ENCODE data around the gene KRTAP4-6. TPM values are rescaled to one million over a fixed set of nuclear protein-coding genes. Genes with fewer than 3 reads are reported as not detected.
"Not testable (repeated sequence)": the region's sequence is repeated elsewhere in the genome, so short reads cannot be mapped to it uniquely, and the experiment has no call there.

KRTAP4-6 gene
- total and polyA plus RNA-seq, 4 donors = not detected

- Histone ChIP-seq H3K36me3 (ENCODE audit: control insufficient read depth in 1 of 2, insufficient read depth in 2 of 2, low read length in 1 of 2) (no peaks in the 10 kb centered on the region), H3K9me3 (ENCODE audit: control insufficient read depth, low read length) (no peaks in the 10 kb centered on the region), H3K27ac (ENCODE audit: low read depth in 1 of 2, low read length in 2 of 2) (no peak overlapping the region), H3K4me1 (ENCODE audit: control insufficient read depth in 1 of 2, insufficient read depth in 2 of 2, low read length in 2 of 2) (no peaks in the 10 kb centered on the region), H3K4me3 (ENCODE audit: low read length in 2 of 2) (no peak overlapping the region), H3K27me3 (ENCODE audit: control insufficient read depth in 1 of 2, insufficient read depth in 2 of 2, low read length in 1 of 2) (no peaks in the 10 kb centered on the region)
- WGBS, 2 donors = 82% methylated on average over 4 of the region's 4 CpGs
- intact Hi-C loops (cut with DNase I) = no loop called here
- ATAC-seq (ENCODE audit: low FRiP score) = no peak
- no peak for DNase-seq
Measured at GRCh38 chr17:41150026-41150425, 9.7 kb upstream of the KRTAP4-6 start.

GRCh38 chr17:41149652-41149985 lies 9.3 kb upstream of the KRTAP4-6 start, which contains the start of gene KRTAP4-5:
KRTAP4-5 (minus strand) TSS chr17:41149825; CDS start chr17:41149767, 58 bp downstream.
- intact Hi-C loops (cut with DNase I) = no loop called here
- Histone ChIP-seq H3K9me3 (ENCODE audit: control insufficient read depth, low read length) (no peaks in the 10 kb centered on the region), H3K27ac (ENCODE audit: low read depth in 1 of 2, low read length in 2 of 2) (no peak within 1 kb of the TSS), H3K4me3 (ENCODE audit: low read length in 2 of 2) (no peak within 1 kb of the TSS), H3K27me3 (ENCODE audit: control insufficient read depth in 1 of 2, insufficient read depth in 2 of 2, low read length in 1 of 2) (no peaks in the 10 kb centered on the region), H3K36me3 (ENCODE audit: control insufficient read depth in 1 of 2, insufficient read depth in 2 of 2, low read length in 1 of 2) (no peaks in the 10 kb centered on the region), H3K4me1 (ENCODE audit: control insufficient read depth in 1 of 2, insufficient read depth in 2 of 2, low read length in 2 of 2) (no peaks in the 10 kb centered on the region)
- ATAC-seq (ENCODE audit: low FRiP score) = no peak
- no peak for DNase-seq
- WGBS, 2 donors = 43 to 44% methylated on average over 2 of the region's 2 CpGs

GRCh38 chr17:41148971-41149651 lies 8.8 kb upstream of the KRTAP4-6 start:
- H3K36me3 ChIP-seq (ENCODE audit: control insufficient read depth in 1 of 2, insufficient read depth in 2 of 2, low read length in 1 of 2); H3K4me3 ChIP-seq (ENCODE audit: low read length in 2 of 2); DNase-seq; intact Hi-C loops (cut with DNase I); ATAC-seq (ENCODE audit: low FRiP score); H3K27ac ChIP-seq (ENCODE audit: low read depth in 1 of 2, low read length in 2 of 2); H3K9me3 ChIP-seq (ENCODE audit: control insufficient read depth, low read length); H3K4me1 ChIP-seq (ENCODE audit: control insufficient read depth in 1 of 2, insufficient read depth in 2 of 2, low read length in 2 of 2); H3K27me3 ChIP-seq (ENCODE audit: control insufficient read depth in 1 of 2, insufficient read depth in 2 of 2, low read length in 1 of 2): not testable (repeated sequence)
- 69 to 74% methylated on average over 10 of the region's 10 CpGs for WGBS, 2 donors

GRCh38 chr17:41147531-41148204 lies 7.3 kb upstream of the KRTAP4-6 start:
- H3K4me3 ChIP-seq (ENCODE audit: low read length in 2 of 2) = no peak overlapping the region
- no peaks in the 10 kb centered on the region for H3K9me3 ChIP-seq (ENCODE audit: control insufficient read depth, low read length)
- intact Hi-C loops (cut with DNase I) = no loop called here
- H3K36me3 ChIP-seq (ENCODE audit: control insufficient read depth in 1 of 2, insufficient read depth in 2 of 2, low read length in 1 of 2) = no peaks in the 10 kb centered on the region
- DNase-seq (no peak), ATAC-seq (ENCODE audit: low FRiP score) (no peak)
- 85 to 87% methylated on average over 2 of the region's 2 CpGs for WGBS, 2 donors
- no peaks in the 10 kb centered on the region for H3K27me3 ChIP-seq (ENCODE audit: control insufficient read depth in 1 of 2, insufficient read depth in 2 of 2, low read length in 1 of 2)
- H3K27ac ChIP-seq (ENCODE audit: low read depth in 1 of 2, low read length in 2 of 2) = no peak overlapping the region
- no peaks in the 10 kb centered on the region for H3K4me1 ChIP-seq (ENCODE audit: control insufficient read depth in 1 of 2, insufficient read depth in 2 of 2, low read length in 2 of 2)

- Histone ChIP-seq H3K4me1 (ENCODE audit: control insufficient read depth in 1 of 2, insufficient read depth in 2 of 2, low read length in 2 of 2) (no peaks in the 10 kb centered on the region), H3K4me3 (ENCODE audit: low read length in 2 of 2) (no peak overlapping the region), H3K9me3 (ENCODE audit: control insufficient read depth, low read length) (no peaks in the 10 kb centered on the region), H3K36me3 (ENCODE audit: control insufficient read depth in 1 of 2, insufficient read depth in 2 of 2, low read length in 1 of 2) (no peaks in the 10 kb centered on the region), H3K27me3 (ENCODE audit: control insufficient read depth in 1 of 2, insufficient read depth in 2 of 2, low read length in 1 of 2) (no peaks in the 10 kb centered on the region), H3K27ac (ENCODE audit: low read depth in 1 of 2, low read length in 2 of 2) (no peak overlapping the region)
- no peak for DNase-seq
- ATAC-seq (ENCODE audit: low FRiP score) = no peak
- intact Hi-C loops (cut with DNase I) = no loop called here
- 74 to 81% methylated on average over 2 of the region's 2 CpGs for WGBS, 2 donors
Measured at GRCh38 chr17:41145261-41145660, 4.9 kb upstream of the KRTAP4-6 start.

- H3K4me3 ChIP-seq (ENCODE audit: low read length in 2 of 2) = no peak overlapping the region
- H3K4me1 ChIP-seq (ENCODE audit: control insufficient read depth in 1 of 2, insufficient read depth in 2 of 2, low read length in 2 of 2) = no peaks in the 10 kb centered on the region
- H3K36me3 ChIP-seq (ENCODE audit: control insufficient read depth in 1 of 2, insufficient read depth in 2 of 2, low read length in 1 of 2) = no peaks in the 10 kb centered on the region
- DNase-seq (no peak), ATAC-seq (ENCODE audit: low FRiP score) (no peak)
- H3K27me3 ChIP-seq (ENCODE audit: control insufficient read depth in 1 of 2, insufficient read depth in 2 of 2, low read length in 1 of 2) = no peaks in the 10 kb centered on the region
- 78 to 83% methylated on average over 1 of the region's 1 CpG for WGBS, 2 donors
- intact Hi-C loops (cut with DNase I) = no loop called here
- H3K9me3 ChIP-seq (ENCODE audit: control insufficient read depth, low read length) = peaks cover 2% of the 10 kb centered on the region
- no peak overlapping the region for H3K27ac ChIP-seq (ENCODE audit: low read depth in 1 of 2, low read length in 2 of 2)
Measured at GRCh38 chr17:41144846-41145245, 4.5 kb upstream of the KRTAP4-6 start.

GRCh38 chr17:41141361-41141760 lies 1.0 kb upstream of the KRTAP4-6 start:
- Histone ChIP-seq H3K4me3 (ENCODE audit: low read length in 2 of 2) (no peak overlapping the region), H3K4me1 (ENCODE audit: control insufficient read depth in 1 of 2, insufficient read depth in 2 of 2, low read length in 2 of 2) (no peaks in the 10 kb centered on the region), H3K36me3 (ENCODE audit: control insufficient read depth in 1 of 2, insufficient read depth in 2 of 2, low read length in 1 of 2) (no peaks in the 10 kb centered on the region), H3K27me3 (ENCODE audit: control insufficient read depth in 1 of 2, insufficient read depth in 2 of 2, low read length in 1 of 2) (no peaks in the 10 kb centered on the region), H3K27ac (ENCODE audit: low read depth in 1 of 2, low read length in 2 of 2) (no peak overlapping the region), H3K9me3 (ENCODE audit: control insufficient read depth, low read length) (peaks cover 2% of the 10 kb centered on the region)
- intact Hi-C loops (cut with DNase I) = no loop called here
- DNase-seq = no peak
- ATAC-seq (ENCODE audit: low FRiP score) = no peak

GRCh38 chr17:41139865-41140264 lies 479 bp downstream of the KRTAP4-6 start:
- H3K27me3 ChIP-seq (ENCODE audit: control insufficient read depth in 1 of 2, insufficient read depth in 2 of 2, low read length in 1 of 2); H3K9me3 ChIP-seq (ENCODE audit: control insufficient read depth, low read length); ATAC-seq (ENCODE audit: low FRiP score); H3K36me3 ChIP-seq (ENCODE audit: control insufficient read depth in 1 of 2, insufficient read depth in 2 of 2, low read length in 1 of 2); H3K4me3 ChIP-seq (ENCODE audit: low read length in 2 of 2); DNase-seq; H3K4me1 ChIP-seq (ENCODE audit: control insufficient read depth in 1 of 2, insufficient read depth in 2 of 2, low read length in 2 of 2); H3K27ac ChIP-seq (ENCODE audit: low read depth in 1 of 2, low read length in 2 of 2); intact Hi-C loops (cut with DNase I): not testable (repeated sequence)
- WGBS, 2 donors = 85 to 86% methylated on average over 12 of the region's 12 CpGs

Measured in aorta (tissue), 5 donors.